H9 (cell line): ENCODE results near the gene BCAR3. TPM values are rescaled to one million over a fixed set of nuclear protein-coding genes. Genes with fewer than 3 reads are reported as not detected.

Experiments
- DNase-seq: peaks from one replicate; pipeline ENCODE4 v3.0.0-alpha.2; 2017
- H2AFZ ChIP-seq: one replicate; pipeline ENCODE4 v1.6.1; 2013; ENCODE audit warnings: mild to moderate bottlenecking, low read length, control low read depth, moderate library complexity
- H2AK5ac ChIP-seq: 2 replicates; pipeline ENCODE4 v1.6.1; 2013; ENCODE audit warnings: low read length, control low read depth, mixed read lengths; ENCODE audit not compliant: insufficient read length
- H2BK120ac ChIP-seq: one replicate; pipeline ENCODE4 v1.6.1; 2013; ENCODE audit warnings: low read depth, mild to moderate bottlenecking, low read length, control low read depth, inconsistent platforms; ENCODE audit not compliant: poor library complexity, severe bottlenecking
- H2BK12ac ChIP-seq: 2 replicates; pipeline ENCODE4 v1.6.1; 2013; ENCODE audit warnings: low read length, control low read depth, mixed read lengths, low read depth; ENCODE audit not compliant: insufficient read length
- H2BK15ac ChIP-seq: 2 replicates; pipeline ENCODE4 v1.6.1; 2013; ENCODE audit warnings: low read depth, low read length, control low read depth
- H2BK20ac ChIP-seq: one replicate; pipeline ENCODE4 v1.6.1; 2013; ENCODE audit warnings: low read depth, mild to moderate bottlenecking, low read length, control low read depth, inconsistent platforms; ENCODE audit not compliant: poor library complexity, severe bottlenecking
- H2BK5ac ChIP-seq: 2 replicates; pipeline ENCODE4 v1.6.1; 2013; ENCODE audit warnings: low read length, control low read depth, mixed read lengths; ENCODE audit not compliant: insufficient read length
- H3K14ac ChIP-seq: 2 replicates; pipeline ENCODE4 v1.6.1; 2013; ENCODE audit warnings: low read length, control low read depth; ENCODE audit not compliant: insufficient read depth
- H3K18ac ChIP-seq: 2 replicates; pipeline ENCODE4 v1.6.1; 2013; ENCODE audit warnings: low read depth, mild to moderate bottlenecking, mixed read lengths, low read length, control low read depth; ENCODE audit not compliant: insufficient read length
- H3K23ac ChIP-seq: 2 replicates; pipeline ENCODE4 v1.6.1; 2013; ENCODE audit warnings: low read length, control low read depth, mixed read lengths, low read depth; ENCODE audit not compliant: insufficient read length
- H3K23me2 ChIP-seq: 2 replicates; pipeline ENCODE4 v1.6.1; 2013; ENCODE audit warnings: low read depth, mild to moderate bottlenecking, mixed read lengths, low read length, control low read depth; ENCODE audit not compliant: insufficient read length, poor library complexity, severe bottlenecking
- H3K27ac ChIP-seq: 2 replicates; pipeline ENCODE4 v1.5.1; 2013; ENCODE audit warnings: low read length, control low read depth, mixed read lengths, low read depth; ENCODE audit not compliant: insufficient read length
- H3K27me3 ChIP-seq: 2 replicates; pipeline ENCODE4 v1.6.1; 2013; ENCODE audit warnings: low read length, control low read depth, inconsistent platforms; ENCODE audit not compliant: insufficient read depth
- H3K4ac ChIP-seq: 2 replicates; pipeline ENCODE4 v1.6.1; 2013; ENCODE audit warnings: low read depth, mild to moderate bottlenecking, control low read depth, inconsistent platforms, low read length, moderate library complexity
- H3K4me1 ChIP-seq: 2 replicates; pipeline ENCODE4 v1.6.1; 2013; ENCODE audit warnings: low read length, control low read depth, inconsistent platforms; ENCODE audit not compliant: insufficient read depth
- H3K4me2 ChIP-seq: 2 replicates; pipeline ENCODE4 v1.6.1; 2013; ENCODE audit warnings: low read length, control low read depth, mixed read lengths; ENCODE audit not compliant: insufficient read length, insufficient read depth
- H3K56ac ChIP-seq: 2 replicates; pipeline ENCODE4 v1.6.1; 2013; ENCODE audit warnings: low read depth, mild to moderate bottlenecking, mixed read lengths, low read length, control low read depth; ENCODE audit not compliant: insufficient read length
- H3K79me1 ChIP-seq: 2 replicates; pipeline ENCODE4 v1.6.1; 2013; ENCODE audit warnings: low read depth, mild to moderate bottlenecking, moderate library complexity, low read length, control low read depth, inconsistent platforms; ENCODE audit not compliant: insufficient read depth, poor library complexity, severe bottlenecking
- H3K79me2 ChIP-seq: 2 replicates; pipeline ENCODE4 v1.6.1; 2013; ENCODE audit warnings: low read length, control low read depth, inconsistent platforms; ENCODE audit not compliant: insufficient read depth
- H3K9ac ChIP-seq: 2 replicates; pipeline ENCODE4 v1.6.1; 2013; ENCODE audit warnings: low read length, control low read depth, mixed read lengths; ENCODE audit not compliant: insufficient read length; ENCODE audit errors: extremely low read depth
- H3K9me3 ChIP-seq: one replicate; pipeline ENCODE4 v1.6.1; 2013; ENCODE audit warnings: low read depth, low read length, inconsistent platforms; ENCODE audit not compliant: control insufficient read depth
- H3T11ph ChIP-seq: one replicate; pipeline ENCODE4 v1.6.1; 2013; ENCODE audit warnings: mild to moderate bottlenecking, low read length, control low read depth, inconsistent platforms
- H4K20me1 ChIP-seq: one replicate; pipeline ENCODE4 v1.6.1; 2013; ENCODE audit not compliant: control insufficient read depth, insufficient read length, insufficient read depth
- H4K5ac ChIP-seq: 2 replicates; pipeline ENCODE4 v1.6.1; 2013; ENCODE audit warnings: low read depth, mild to moderate bottlenecking, mixed read lengths, low read length, control low read depth; ENCODE audit not compliant: insufficient read length
- H4K8ac ChIP-seq: replicated peaks from 2 replicates; pipeline ENCODE4 v1.6.1; 2013; ENCODE audit warnings: low read length, control low read depth, mixed read lengths, low read depth; ENCODE audit not compliant: insufficient read length
- H4K91ac ChIP-seq: 2 replicates; pipeline ENCODE4 v1.6.1; 2013; ENCODE audit warnings: low read depth, mild to moderate bottlenecking, moderate library complexity, mixed read lengths, low read length, control low read depth; ENCODE audit not compliant: insufficient read length
- H3K27ac Mint-ChIP-seq, 3 experiments: 2 replicates in 2 of 3; 3 replicates in 1 of 3; pipeline ENCODE4 v1.8.0; 2020 to 2021; ENCODE audit warnings: mixed read lengths in 3 of 3, mild to moderate bottlenecking in 1 of 3, moderate library complexity in 1 of 3
- H3K27me3 Mint-ChIP-seq: 2 replicates; pipeline ENCODE4 v1.8.0; 2021; ENCODE audit warnings: low read depth, mild to moderate bottlenecking, moderate library complexity, mixed read lengths
- H3K36me3 Mint-ChIP-seq, 3 experiments: 2 replicates in 2 of 3; 3 replicates in 1 of 3; pipeline ENCODE4 v1.8.0; 2020 to 2021; ENCODE audit warnings: low read depth in 3 of 3, mixed read lengths in 3 of 3; ENCODE audit not compliant: insufficient read depth in 1 of 3
- H3K4me1 Mint-ChIP-seq, 2 experiments: 2 replicates each; pipeline ENCODE4 v1.8.0; 2020; ENCODE audit warnings: mixed read lengths in 2 of 2
- H3K4me3 Mint-ChIP-seq, 2 experiments: 2 replicates in 1 of 2; 3 replicates in 1 of 2; pipeline ENCODE4 v1.8.0; 2020 to 2021; ENCODE audit warnings: mild to moderate bottlenecking in 2 of 2, mixed read lengths in 2 of 2, moderate library complexity in 1 of 2
- H3K9me3 Mint-ChIP-seq, 2 experiments: 2 replicates in 1 of 2; 3 replicates in 1 of 2; pipeline ENCODE4 v1.8.0; 2020; ENCODE audit warnings: mild to moderate bottlenecking in 2 of 2, mixed read lengths in 2 of 2, moderate library complexity in 1 of 2
- CTCF ChIP-seq: fragments of 200-600 bp; sonication (generic); conservative IDR thresholded peaks from 3 replicates; pipeline ENCODE4 v1.8.0; 2021; ENCODE audit warnings: antibody characterized with exemption, mild to moderate bottlenecking
- WGBS: extraction: QIAGEN DNeasy Blood & Tissue Kit; methylation state at CpG from one replicate; pipeline ENCODE4 v1.1.7; 2013; ENCODE audit warnings: missing lambda C conversion rate, low lambda C conversion rate, mixed read lengths; ENCODE audit not compliant: insufficient read length; ENCODE audit errors: extremely low coverage; 5-methylcytosine and 5-hydroxymethylcytosine counted together
- total RNA-seq: library from RNA; stranded (reverse); gene quantifications from 2 replicates; pipeline ENCODE4 v1.2.1, GENCODE V29; 2021

The BCAR3 gene
- total RNA-seq, 1 experiment from 2014 or later, result 4.9 TPM

GRCh38 chr1:93692026-93692425 is 10.4 kb upstream of the BCAR3 start:
- H2AFZ ChIP-seq, result no peak overlapping the region
- Mint-ChIP-seq H3K36me3 (no peaks in the 10 kb centered on the region), H3K27ac (no peak overlapping the region), H3K4me3 (no peak overlapping the region), H3K9me3 (no peaks in the 10 kb centered on the region), H3K4me1 (peaks cover 18 to 21% of the 10 kb centered on the region in 2 experiments), H3K27me3 (peaks cover 1% of the 10 kb centered on the region; the same call in 1 of the 2 replicates)
- H4K20me1 ChIP-seq, result no peaks in the 10 kb centered on the region
- no peak overlapping the region for H4K91ac ChIP-seq
- no peaks in the 10 kb centered on the region for H3K9me3 ChIP-seq
- H3K14ac ChIP-seq, result no peak overlapping the region
- 0 out of 2 replicates have a peak, but pooled peaks cover 2% of the 10 kb centered on the region for H3K4me1 ChIP-seq
- H3K18ac ChIP-seq, result no peak overlapping the region
- H3K56ac ChIP-seq, result no peak overlapping the region
- no peak overlapping the region for H3K4ac ChIP-seq
- H3K27me3 ChIP-seq, result no peaks in the 10 kb centered on the region
- H3K4me2 ChIP-seq, result no peak overlapping the region
- no peak overlapping the region for H3T11ph ChIP-seq
- H3K27ac ChIP-seq, result no peak overlapping the region
- H2BK20ac ChIP-seq, result no peak overlapping the region
- H3K9ac ChIP-seq, result no peak overlapping the region
- H4K5ac ChIP-seq, result no peak overlapping the region
- H3K23ac ChIP-seq, result no peak overlapping the region
- no peak overlapping the region for H2BK15ac ChIP-seq
- H2BK120ac ChIP-seq, result no peak overlapping the region
- WGBS, result no CpG with 5 or more reads among the region's 4 CpGs
- no peaks in the 10 kb centered on the region for H3K79me1 ChIP-seq
- H2BK12ac ChIP-seq, result no peak overlapping the region
- H3K79me2 ChIP-seq, result no peaks in the 10 kb centered on the region
- H4K8ac ChIP-seq, result no peak overlapping the region
- H3K23me2 ChIP-seq, result no peaks in the 10 kb centered on the region
- no peak overlapping the region for H2BK5ac ChIP-seq
- H2AK5ac ChIP-seq, result no peak overlapping the region
- DNase-seq, result no peak
- no peak for TF ChIP-seq CTCF
